COLO829 (cell line): Measurements from ENCODE around the gene FCER1G.

Experiments used
- DNase-seq: peaks from one replicate; pipeline ENCODE4 v3.0.0; 2012; ENCODE audit warnings: low spot score

The FCER1G gene

DNA sequence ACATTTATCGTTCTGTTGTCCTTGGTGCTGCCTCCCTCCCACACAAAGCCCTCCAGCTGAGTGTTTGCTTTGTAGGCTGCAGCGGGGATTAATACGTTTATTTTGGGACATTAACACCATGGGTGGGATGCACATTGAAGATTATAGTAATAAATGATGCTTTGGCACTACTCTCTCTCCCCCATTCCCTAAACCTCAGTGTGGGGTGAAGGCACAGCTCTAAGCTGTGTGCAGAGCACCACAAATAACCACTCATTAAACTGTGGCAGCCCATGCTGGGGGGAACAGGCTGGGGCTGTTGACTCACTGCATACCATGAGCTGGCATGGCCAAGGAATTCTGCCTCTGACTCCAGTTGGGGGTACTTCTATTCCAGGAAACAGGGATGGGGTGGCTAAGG lies 51.1 kb downstream of the FCER1G start:
- DNase-seq: no peak

DNA sequence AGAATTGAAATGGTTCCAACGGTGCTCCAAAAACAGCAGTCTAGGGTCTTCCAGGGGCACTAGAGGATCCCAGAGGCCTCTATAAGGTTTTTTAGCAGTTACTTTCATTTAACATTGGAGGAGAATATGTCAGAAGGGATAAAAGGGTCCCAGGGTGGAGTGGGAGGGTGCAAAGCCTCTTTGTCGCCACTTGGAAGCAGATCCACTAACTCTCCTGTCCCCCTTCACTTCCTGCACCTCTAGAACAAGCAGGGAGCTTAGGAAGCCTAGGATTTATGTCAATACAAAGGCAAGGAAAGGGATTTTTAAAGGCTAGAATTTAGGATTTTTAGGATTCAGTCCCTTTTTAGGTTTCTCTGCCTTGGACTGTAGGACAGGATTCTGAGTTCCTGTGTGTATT lies 51.7 kb downstream of the FCER1G start:
- DNase-seq: no peak

DNA sequence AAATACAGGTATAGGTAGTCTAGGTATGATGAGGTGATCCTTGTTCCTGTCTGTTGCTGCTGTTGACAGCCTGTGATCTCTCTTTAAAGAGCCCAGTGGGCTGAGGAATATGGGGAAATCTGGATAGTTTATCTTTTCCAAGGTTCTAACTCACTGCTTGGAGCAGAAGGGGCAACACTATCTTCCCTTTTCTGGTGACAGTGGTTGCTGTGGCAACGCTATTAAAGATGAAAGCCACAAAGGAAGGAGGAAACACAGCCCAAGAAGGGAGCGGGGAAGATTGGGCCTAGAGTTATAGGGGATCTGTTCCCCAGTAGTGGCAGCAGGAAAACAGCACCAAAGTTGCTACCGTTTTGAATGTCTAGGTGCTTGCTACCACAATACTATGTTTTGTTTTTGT lies 52.2 kb downstream of the FCER1G start:
- no peak for DNase-seq
